SH-SY5Y (cell line): ENCODE results near the gene ARHGEF28.

Source experiments
- GATA2 ChIP-seq: IDR thresholded peaks from 2 replicates; pipeline ENCODE4 v1.6.1; 2011; ENCODE audit warnings: mild to moderate bottlenecking, low read depth, low read length
- GATA3 ChIP-seq: IDR thresholded peaks from 2 replicates; pipeline ENCODE4 v1.6.1; 2011; ENCODE audit warnings: low read depth, mild to moderate bottlenecking, low read length, moderate library complexity

GRCh38 chr5:73939557-73939956 is 313.6 kb downstream of the ARHGEF28 start:
- no peak for TF ChIP-seq GATA2
- TF ChIP-seq GATA3, result no peak
